ENCODE measurements around the gene PFKM. TPM values are rescaled to one million over a fixed set of nuclear protein-coding genes. Genes with fewer than 3 reads are reported as not detected.

PFKM gene
- total and polyA plus RNA-seq, 2 donors (not counting 3 experiments of a cell fraction or from before 2014, with no cell fraction given), result 53.4 to 74.4 TPM

DNA sequence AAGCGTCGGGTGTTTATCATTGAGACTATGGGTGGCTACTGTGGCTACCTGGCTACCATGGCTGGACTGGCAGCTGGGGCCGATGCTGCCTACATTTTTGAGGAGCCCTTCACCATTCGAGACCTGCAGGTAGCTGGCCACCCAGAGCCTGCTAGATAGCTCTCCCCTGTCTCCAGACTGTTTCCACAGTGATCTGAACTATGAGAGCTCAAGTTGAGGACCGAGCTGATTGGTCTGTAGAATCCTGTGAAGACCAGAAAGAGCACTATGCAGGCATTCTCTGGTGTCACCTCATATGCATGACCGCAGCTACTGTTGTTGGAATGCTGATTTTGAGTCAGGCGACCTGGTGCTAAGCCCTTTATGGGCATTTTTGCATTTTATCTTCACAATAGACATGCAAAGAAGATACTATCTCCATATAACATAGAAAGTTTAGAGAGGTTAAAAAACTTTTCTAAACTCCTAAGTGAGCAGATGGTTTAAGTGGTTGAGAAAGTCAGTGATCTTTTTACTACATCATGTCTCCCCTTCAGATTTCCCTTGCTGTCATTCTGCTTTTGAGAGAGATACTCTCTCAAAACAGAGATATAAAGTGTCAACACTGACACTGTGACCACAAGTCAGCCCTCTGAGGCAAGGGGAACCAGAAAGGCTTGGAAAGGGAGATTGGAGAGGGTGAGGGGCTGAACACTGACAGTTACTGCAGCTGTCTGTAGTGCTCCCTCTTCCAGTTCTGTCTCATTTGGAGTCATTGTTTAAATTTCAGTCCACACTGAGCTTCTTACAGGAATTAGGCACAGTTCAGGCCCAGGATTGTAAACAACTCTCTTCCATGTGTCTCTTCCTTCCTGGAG, 23.9 kb downstream of the PFKM start:
- H3K27ac ChIP-seq (ENCODE audit: insufficient read depth, low read depth, low read length), result no peak overlapping the region
- peaks cover 19 to 34% of the 10 kb centered on the region in 2 experiments for H3K36me3 ChIP-seq (ENCODE audit: control insufficient read depth in 2 of 2, extremely low read depth in 1 of 2, insufficient read depth in 2 of 2, low read length in 2 of 2)
- ChIA-PET POLR2A (no interaction called here), CTCF (interaction anchor here (0.6 to 1.2 kb wide), 4 partner anchors 14 to 24 kb away, joined by 3 to 4 read pairs (median 3); partner anchors contain the start of genes ASB8 and PFKM)
- H4K20me1 ChIP-seq (replicated peaks; ENCODE audit: control insufficient read depth, extremely low read depth, insufficient read depth, low read length), result peaks cover 2% of the 10 kb centered on the region
- intact Hi-C loops (cut with micrococcal nuclease), result no loop called here
- no peak overlapping the region for H3K9ac ChIP-seq (replicated peaks; ENCODE audit: extremely low read depth, insufficient read depth, low read length)
- dilution Hi-C loops (cut with MboI; ENCODE audit: extremely low pct_ligation_motif_present, low sequenced_read_pairs), result no loop called here
- no peak overlapping the region for H3K4me2 ChIP-seq (ENCODE audit: insufficient read depth, low read length)
- no peak for TF ChIP-seq JUN (IDR thresholded peaks at IDR 0.05; ENCODE audit: borderline replicate concordance, insufficient read depth, insufficient read length, low read depth)
- no peak for TF ChIP-seq EZH2 (IDR thresholded peaks at IDR 0.05; ENCODE audit: borderline replicate concordance, low read depth, low read length, severe bottlenecking)
- TF ChIP-seq MAX (IDR thresholded peaks at IDR 0.05; ENCODE audit: insufficient read depth, insufficient read length), result no peak
- no peak for TF ChIP-seq POLR2AphosphoS5 (IDR thresholded peaks at IDR 0.05; ENCODE audit: insufficient read depth, low read depth, low read length)
- no peak for TF ChIP-seq GATA2 (IDR thresholded peaks at IDR 0.05; ENCODE audit: insufficient read depth, insufficient read length, low read depth, low read length)
- TF ChIP-seq, protein P1, sequence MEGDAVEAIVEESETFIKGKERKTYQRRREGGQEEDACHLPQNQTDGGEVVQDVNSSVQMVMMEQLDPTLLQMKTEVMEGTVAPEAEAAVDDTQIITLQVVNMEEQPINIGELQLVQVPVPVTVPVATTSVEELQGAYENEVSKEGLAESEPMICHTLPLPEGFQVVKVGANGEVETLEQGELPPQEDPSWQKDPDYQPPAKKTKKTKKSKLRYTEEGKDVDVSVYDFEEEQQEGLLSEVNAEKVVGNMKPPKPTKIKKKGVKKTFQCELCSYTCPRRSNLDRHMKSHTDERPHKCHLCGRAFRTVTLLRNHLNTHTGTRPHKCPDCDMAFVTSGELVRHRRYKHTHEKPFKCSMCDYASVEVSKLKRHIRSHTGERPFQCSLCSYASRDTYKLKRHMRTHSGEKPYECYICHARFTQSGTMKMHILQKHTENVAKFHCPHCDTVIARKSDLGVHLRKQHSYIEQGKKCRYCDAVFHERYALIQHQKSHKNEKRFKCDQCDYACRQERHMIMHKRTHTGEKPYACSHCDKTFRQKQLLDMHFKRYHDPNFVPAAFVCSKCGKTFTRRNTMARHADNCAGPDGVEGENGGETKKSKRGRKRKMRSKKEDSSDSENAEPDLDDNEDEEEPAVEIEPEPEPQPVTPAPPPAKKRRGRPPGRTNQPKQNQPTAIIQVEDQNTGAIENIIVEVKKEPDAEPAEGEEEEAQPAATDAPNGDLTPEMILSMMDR (IDR thresholded peaks at IDR 0.05; ENCODE audit: extremely low read depth in 1 of 2, insufficient read depth in 1 of 2, low read depth in 1 of 2, low read length in 2 of 2), result no peak
- no peak for TF ChIP-seq FOS (IDR thresholded peaks at IDR 0.05; ENCODE audit: borderline replicate concordance, insufficient read depth, low read length)
- no peak for TF ChIP-seq POLR2A (IDR thresholded peaks at IDR 0.05; ENCODE audit: low read depth, low read length)
- TF ChIP-seq MYC (IDR thresholded peaks at IDR 0.05; ENCODE audit: low read depth, low read length), result no peak
- H3K27me3 ChIP-seq (ENCODE audit: control insufficient read depth in 2 of 2, insufficient read depth in 2 of 2, low read length in 2 of 2), result no peaks in the 10 kb centered on the region
- DNase-seq (ENCODE audit: low read depth, low spot score), result no peak
- H3K4me3 ChIP-seq (replicated peaks in 1 of 3; ENCODE audit: insufficient read depth in 1 of 3, low read depth in 1 of 3, low read length in 3 of 3), result no peak overlapping the region
- no peaks in the 10 kb centered on the region for H3K9me1 ChIP-seq (replicated peaks; ENCODE audit: control insufficient read depth, extremely low read depth, insufficient read depth, low read length)
- FAIRE-seq, result no peak
- no peak overlapping the region for H2AFZ ChIP-seq (ENCODE audit: low read depth, low read length)
- H3K79me2 ChIP-seq (ENCODE audit: control insufficient read depth, insufficient read depth, low read length), result no peaks in the 10 kb centered on the region
- BruUV-seq (replicated peaks), result no TSS peak
- H3K9me3 ChIP-seq (replicated peaks; ENCODE audit: control insufficient read depth, insufficient read depth, low read length), result no peaks in the 10 kb centered on the region
- H3K4me1 ChIP-seq (ENCODE audit: control insufficient read depth, extremely low read depth, insufficient read depth, low read length), result no peaks in the 10 kb centered on the region
